NB4 (cell line): ENCODE measurements around the gene CDH18.

ENCODE experiments used
- DNase-seq: peaks from one replicate; pipeline ENCODE4 v3.0.0; 2010; ENCODE audit warnings: low read depth
- H3K4me3 ChIP-seq: one replicate; pipeline ENCODE4 v1.5.1; 2011; ENCODE audit warnings: mild to moderate bottlenecking, low read depth, low read length, moderate library complexity
- MAX ChIP-seq: IDR thresholded peaks from 2 replicates; pipeline ENCODE4 v1.6.1; 2011; ENCODE audit warnings: low read depth, low read length
- MYC ChIP-seq: IDR thresholded peaks from 2 replicates; pipeline ENCODE4 v1.6.1; 2011; ENCODE audit warnings: low read depth, low read length
- POLR2A ChIP-seq: IDR thresholded peaks from 2 replicates; pipeline ENCODE4 v1.6.1; 2011; ENCODE audit warnings: mild to moderate bottlenecking; ENCODE audit not compliant: insufficient read length; ENCODE audit errors: extremely low read depth
- TF ChIP-seq, protein P1 (sequence below): IDR thresholded peaks from one replicate; pipeline ENCODE4 v1.5.1; 2012; ENCODE audit warnings: low read depth, low read length

CDH18 gene

GRCh38 chr5:19713740-19714139 is 274.3 kb downstream of the CDH18 start:
- no peak overlapping the region for H3K4me3 ChIP-seq
- DNase-seq = no peak
- no peak for TF ChIP-seq MYC
- TF ChIP-seq MAX = no peak
- TF ChIP-seq, protein P1, sequence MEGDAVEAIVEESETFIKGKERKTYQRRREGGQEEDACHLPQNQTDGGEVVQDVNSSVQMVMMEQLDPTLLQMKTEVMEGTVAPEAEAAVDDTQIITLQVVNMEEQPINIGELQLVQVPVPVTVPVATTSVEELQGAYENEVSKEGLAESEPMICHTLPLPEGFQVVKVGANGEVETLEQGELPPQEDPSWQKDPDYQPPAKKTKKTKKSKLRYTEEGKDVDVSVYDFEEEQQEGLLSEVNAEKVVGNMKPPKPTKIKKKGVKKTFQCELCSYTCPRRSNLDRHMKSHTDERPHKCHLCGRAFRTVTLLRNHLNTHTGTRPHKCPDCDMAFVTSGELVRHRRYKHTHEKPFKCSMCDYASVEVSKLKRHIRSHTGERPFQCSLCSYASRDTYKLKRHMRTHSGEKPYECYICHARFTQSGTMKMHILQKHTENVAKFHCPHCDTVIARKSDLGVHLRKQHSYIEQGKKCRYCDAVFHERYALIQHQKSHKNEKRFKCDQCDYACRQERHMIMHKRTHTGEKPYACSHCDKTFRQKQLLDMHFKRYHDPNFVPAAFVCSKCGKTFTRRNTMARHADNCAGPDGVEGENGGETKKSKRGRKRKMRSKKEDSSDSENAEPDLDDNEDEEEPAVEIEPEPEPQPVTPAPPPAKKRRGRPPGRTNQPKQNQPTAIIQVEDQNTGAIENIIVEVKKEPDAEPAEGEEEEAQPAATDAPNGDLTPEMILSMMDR = no peak
- no peak for TF ChIP-seq POLR2A

- no peak for TF ChIP-seq MYC
- TF ChIP-seq, protein P1 = no peak
- no peak overlapping the region for H3K4me3 ChIP-seq
- DNase-seq = no peak
Observed at GRCh38 chr5:19709403-19709802, 278.6 kb downstream of the CDH18 start.

DNA sequence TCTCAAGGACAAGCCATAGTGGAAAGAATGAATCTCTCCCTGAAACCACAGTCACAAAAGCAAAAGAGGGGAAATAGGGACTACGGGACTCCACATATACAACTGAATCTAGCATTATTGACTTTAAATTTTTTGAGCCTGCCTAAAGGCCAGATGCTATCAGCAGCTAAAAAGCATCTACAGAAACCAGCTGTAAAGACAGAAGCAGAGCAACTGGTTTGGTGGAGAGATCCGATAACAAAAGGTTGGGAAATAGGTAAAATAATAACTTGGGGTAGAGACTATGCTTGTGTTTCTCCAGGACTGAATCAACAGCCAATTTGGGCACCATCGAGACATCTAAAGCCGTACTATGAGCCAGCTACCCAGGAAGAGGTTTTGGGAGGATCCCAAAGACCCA is 281.2 kb downstream of the CDH18 start:
- TF ChIP-seq MAX (no peak), POLR2A (no peak), MYC (no peak)
- TF ChIP-seq, protein P1 = no peak
- no peak for DNase-seq
- H3K4me3 ChIP-seq = no peak overlapping the region

GRCh38 chr5:19701731-19702130 is 286.3 kb downstream of the CDH18 start:
- H3K4me3 ChIP-seq = no peak overlapping the region
- TF ChIP-seq MYC = no peak
- TF ChIP-seq POLR2A = no peak
- TF ChIP-seq, protein P1 = no peak
- TF ChIP-seq MAX = no peak
- no peak for DNase-seq

GRCh38 chr5:19694949-19695611 is 292.9 kb downstream of the CDH18 start:
- DNase-seq = no peak
- H3K4me3 ChIP-seq = no peak overlapping the region
- TF ChIP-seq POLR2A = no peak
- TF ChIP-seq MYC = no peak
- TF ChIP-seq MAX = no peak
- TF ChIP-seq, protein P1 = no peak

- H3K4me3 ChIP-seq = no peak overlapping the region
- no peak for DNase-seq
- no peak for TF ChIP-seq MYC
- TF ChIP-seq MAX = no peak
- TF ChIP-seq, protein P1 = no peak
- no peak for TF ChIP-seq POLR2A
Observed at GRCh38 chr5:19690978-19691377, 297.0 kb downstream of the CDH18 start.
